Esophagus squamous epithelium (tissue), 4 donors: Measurements from ENCODE around the gene FAM32A.

Experiments used
- CTCF ChIP-seq, 6 experiments: fragments of 450-650 bp in 4 of 6; fragments of 200-600 bp in 2 of 6; sonication (generic) in 2 of 6; IDR thresholded peaks; one replicate each; pipeline ENCODE4 v1.5.1; 2016 to 2019; ENCODE audit warnings: antibody characterized with exemption in 6 of 6, mild to moderate bottlenecking in 4 of 6, moderate library complexity in 4 of 6
- POLR2A ChIP-seq, 4 donors: fragments of 450-650 bp; IDR thresholded peaks; one replicate each; pipeline ENCODE4 v1.6.1; 2017; ENCODE audit warnings: antibody characterized with exemption in 4 of 4, mild to moderate bottlenecking in 4 of 4, moderate library complexity in 3 of 4

GRCh38 chr19:16142032-16142580 is 43.1 kb upstream of the FAM32A start:
- TF ChIP-seq CTCF (IDR thresholded peaks at IDR 0.05) = no peak
- no peak for TF ChIP-seq POLR2A (IDR thresholded peaks at IDR 0.05)
